H1 (cell line): Measurements from ENCODE around the gene PDE4C. TPM values are rescaled to one million over a fixed set of nuclear protein-coding genes. Genes with fewer than 3 reads are reported as not detected.

Experiments
- E2F6 ChIP-seq: IDR thresholded peaks from 2 replicates; pipeline ENCODE4 v1.6.1; 2012; ENCODE audit warnings: inconsistent platforms
- polyA plus RNA-seq, 7 experiments: library from polyadenylated mRNA; depleted of rRNA in 3 of 7; stranded (reverse) in 5 of 7; unstranded in 2 of 7; fragments of >200 nt in 5 of 7; fragments of 200-250 nt in 2 of 7; gene quantifications; 1 replicate in 5 of 7; 2 replicates in 1 of 7; 4 replicates in 1 of 7; pipeline versions ENCODE4 v1.2.1 to v1.2.3, GENCODE V29; 2011 to 2013; ENCODE audit warnings: missing spikeins in 2 of 7, mixed read lengths in 2 of 7
- total RNA-seq: library from RNA; stranded (reverse); fragmentation: NEBNext Ultra II Directional; extraction: Animal tissue kit (Norgen Biotek cat#: 25700); gene quantifications from 2 replicates; pipeline ENCODE4 v1.2.1, GENCODE V29; 2021

Gene PDE4C
- total and polyA plus RNA-seq, 2 of the 8 experiments (the other 6 are each of a cell fraction or from before 2014, with no cell fraction given): 2.7 to 3.1 TPM

- peak; percentile 39; the same call in 1 of the 2 replicates for TF ChIP-seq E2F6
These were observed 13.1 kb upstream of the PDE4C start (continued) for GRCh38 chr19:18239303-18239702.
